ENCODE measurements around the gene PBX3. TPM values are rescaled to one million over a fixed set of nuclear protein-coding genes. Genes with fewer than 3 reads are reported as not detected.
A peak's percentile ranks its signal among the peaks of the same experiment; 100 is the strongest.

PBX3 gene
- 6.3 and 10.6 TPM in 2 replicates for total RNA-seq

- Histone ChIP-seq H3K4me3 (ENCODE audit: low read depth, low read length) (peak within 1 kb of the TSS; percentile 95), H3K36me3 (ENCODE audit: control insufficient read depth, insufficient read depth, low read length) (no peaks in the 10 kb centered on the region), H3K27me3 (ENCODE audit: control insufficient read depth, insufficient read depth, low read length) (no peaks in the 10 kb centered on the region)
- no peak for TF ChIP-seq CTCF (IDR thresholded peaks at IDR 0.05; ENCODE audit: insufficient read depth, low read length, severe bottlenecking)
- FAIRE-seq (no peak), DNase-seq (ENCODE audit: low read depth) (no peak)
Observed at GRCh38 chr9:125747053-125747764, at the start of gene PBX3. PBX3 (plus strand) TSS chr9:125747373.

- H3K27me3 ChIP-seq (ENCODE audit: control insufficient read depth, insufficient read depth, low read length) = no peaks in the 10 kb centered on the region
- no peak overlapping the region for H3K4me3 ChIP-seq (ENCODE audit: low read depth, low read length)
- DNase-seq (ENCODE audit: low read depth) (no peak), FAIRE-seq (no peak)
- TF ChIP-seq CTCF (IDR thresholded peaks at IDR 0.05; ENCODE audit: insufficient read depth, low read length, severe bottlenecking) = no peak
- no peaks in the 10 kb centered on the region for H3K36me3 ChIP-seq (ENCODE audit: control insufficient read depth, insufficient read depth, low read length)
Observed at GRCh38 chr9:125699870-125700269, 47.3 kb upstream of the PBX3 start.

GRCh38 chr9:125700791-125701190 is 46.4 kb upstream of the PBX3 start:
- FAIRE-seq (no peak), DNase-seq (ENCODE audit: low read depth) (peak; percentile 38)
- Histone ChIP-seq H3K27me3 (ENCODE audit: control insufficient read depth, insufficient read depth, low read length) (no peaks in the 10 kb centered on the region), H3K36me3 (ENCODE audit: control insufficient read depth, insufficient read depth, low read length) (no peaks in the 10 kb centered on the region), H3K4me3 (ENCODE audit: low read depth, low read length) (no peak overlapping the region)
- TF ChIP-seq CTCF (IDR thresholded peaks at IDR 0.05; ENCODE audit: insufficient read depth, low read length, severe bottlenecking) = no peak

- FAIRE-seq = no peak
- Histone ChIP-seq H3K36me3 (ENCODE audit: control insufficient read depth, insufficient read depth, low read length) (no peaks in the 10 kb centered on the region), H3K4me3 (ENCODE audit: low read depth, low read length) (no peak overlapping the region), H3K27me3 (ENCODE audit: control insufficient read depth, insufficient read depth, low read length) (no peaks in the 10 kb centered on the region)
- TF ChIP-seq CTCF (IDR thresholded peaks at IDR 0.05; ENCODE audit: insufficient read depth, low read length, severe bottlenecking) = no peak
- peak; percentile 99 for DNase-seq (ENCODE audit: low read depth)
Observed at GRCh38 chr9:125701351-125701750, 45.8 kb upstream of the PBX3 start.

GRCh38 chr9:125703662-125704061 is 43.5 kb upstream of the PBX3 start:
- no peak overlapping the region for H3K4me3 ChIP-seq (ENCODE audit: low read depth, low read length)
- no peaks in the 10 kb centered on the region for H3K36me3 ChIP-seq (ENCODE audit: control insufficient read depth, insufficient read depth, low read length)
- FAIRE-seq (no peak), DNase-seq (ENCODE audit: low read depth) (no peak)
- no peak for TF ChIP-seq CTCF (IDR thresholded peaks at IDR 0.05; ENCODE audit: insufficient read depth, low read length, severe bottlenecking)
- H3K27me3 ChIP-seq (ENCODE audit: control insufficient read depth, insufficient read depth, low read length) = no peaks in the 10 kb centered on the region

- TF ChIP-seq CTCF (IDR thresholded peaks at IDR 0.05; ENCODE audit: insufficient read depth, low read length, severe bottlenecking) = no peak
- H3K27me3 ChIP-seq (ENCODE audit: control insufficient read depth, insufficient read depth, low read length) = no peaks in the 10 kb centered on the region
- DNase-seq (ENCODE audit: low read depth) = no peak
- H3K4me3 ChIP-seq (ENCODE audit: low read depth, low read length) = peak overlapping the region; percentile 86
- no peak for FAIRE-seq
- H3K36me3 ChIP-seq (ENCODE audit: control insufficient read depth, insufficient read depth, low read length) = no peaks in the 10 kb centered on the region
Observed at GRCh38 chr9:125705893-125706292, 41.3 kb upstream of the PBX3 start.

Measured in bronchial epithelial cell (primary cell).